ENCODE measurements around the gene ILDR1.

GRCh38 chr3:121963608-121964007, 58.4 kb downstream of the ILDR1 start:
- no peak for TF ChIP-seq CTCF (IDR thresholded peaks at IDR 0.05)
- TF ChIP-seq ZFX (IDR thresholded peaks at IDR 0.05; ENCODE audit: borderline replicate concordance), result no peak
